SW480 (cell line): Measurements from ENCODE around the gene LSR.

Experiments used
- DNase-seq: peaks from one replicate; pipeline ENCODE4 v3.0.0-alpha.2; 2016; ENCODE audit warnings: low spot score

The LSR gene

DNA sequence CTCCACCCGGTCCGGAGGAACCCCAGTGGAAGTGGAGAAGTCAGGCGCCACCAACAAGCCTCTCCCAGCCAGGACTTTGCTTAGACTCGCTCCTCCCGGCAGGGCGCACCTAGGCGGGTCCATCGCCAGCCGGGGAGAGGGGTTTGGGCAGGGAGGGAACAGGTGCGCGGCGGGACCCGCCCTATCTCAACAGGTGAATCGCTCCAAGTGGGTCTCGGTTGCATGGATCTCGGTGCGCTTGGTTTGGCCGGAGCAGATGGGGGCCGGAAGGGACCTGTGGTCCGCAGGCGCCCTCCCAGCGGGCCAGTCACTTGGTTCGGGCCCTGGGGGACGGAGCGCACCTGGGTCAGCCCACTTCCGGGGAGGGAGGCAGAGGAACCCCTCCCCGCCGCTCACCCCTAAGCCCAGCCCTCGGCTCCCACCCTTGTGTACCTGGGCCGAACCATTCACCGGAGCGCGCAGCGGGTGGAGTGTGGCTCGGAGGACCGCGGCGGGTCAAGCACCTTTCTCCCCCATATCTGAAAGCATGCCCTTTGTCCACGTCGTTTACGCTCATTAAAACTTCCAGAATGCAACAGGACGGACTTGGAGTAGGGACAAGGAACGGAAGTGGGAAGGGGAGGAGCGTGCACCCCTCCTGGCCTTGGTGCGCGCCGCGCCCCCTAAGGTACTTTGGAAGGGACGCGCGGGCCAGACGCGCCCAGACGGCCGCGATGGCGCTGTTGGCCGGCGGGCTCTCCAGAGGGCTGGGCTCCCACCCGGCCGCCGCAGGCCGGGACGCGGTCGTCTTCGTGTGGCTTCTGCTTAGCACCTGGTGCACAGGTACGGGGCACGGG lies at the start of gene LSR:
Gene LSR (plus strand): TSS at position 693 of the 836 bp plus-strand sequence. CDS start 21 bp downstream, at position 714.
- peak; percentile 98 for DNase-seq

DNA sequence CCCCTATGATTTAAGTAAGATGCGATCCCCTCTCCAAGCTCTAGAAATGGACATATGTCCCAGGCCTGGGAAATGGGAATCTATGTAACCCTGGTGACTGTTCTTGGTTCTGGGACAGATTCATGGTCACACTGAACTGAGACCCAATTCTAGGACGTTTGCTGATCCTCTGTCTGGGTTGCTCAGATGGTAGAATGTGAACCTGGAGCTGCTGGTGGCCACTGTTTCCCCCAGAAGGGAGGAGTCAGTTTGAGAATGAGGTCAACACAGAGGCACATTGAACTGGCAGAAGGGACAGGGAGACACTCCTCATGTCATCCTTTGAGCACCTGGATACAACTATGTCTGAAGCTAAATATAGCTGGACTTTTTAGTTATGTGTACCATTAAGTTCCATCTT lies 49.3 kb upstream of the LSR start:
- DNase-seq: no peak

GRCh38 chr19:35202722-35203688 lies 45.8 kb upstream of the LSR start:
- no peak for DNase-seq

DNA sequence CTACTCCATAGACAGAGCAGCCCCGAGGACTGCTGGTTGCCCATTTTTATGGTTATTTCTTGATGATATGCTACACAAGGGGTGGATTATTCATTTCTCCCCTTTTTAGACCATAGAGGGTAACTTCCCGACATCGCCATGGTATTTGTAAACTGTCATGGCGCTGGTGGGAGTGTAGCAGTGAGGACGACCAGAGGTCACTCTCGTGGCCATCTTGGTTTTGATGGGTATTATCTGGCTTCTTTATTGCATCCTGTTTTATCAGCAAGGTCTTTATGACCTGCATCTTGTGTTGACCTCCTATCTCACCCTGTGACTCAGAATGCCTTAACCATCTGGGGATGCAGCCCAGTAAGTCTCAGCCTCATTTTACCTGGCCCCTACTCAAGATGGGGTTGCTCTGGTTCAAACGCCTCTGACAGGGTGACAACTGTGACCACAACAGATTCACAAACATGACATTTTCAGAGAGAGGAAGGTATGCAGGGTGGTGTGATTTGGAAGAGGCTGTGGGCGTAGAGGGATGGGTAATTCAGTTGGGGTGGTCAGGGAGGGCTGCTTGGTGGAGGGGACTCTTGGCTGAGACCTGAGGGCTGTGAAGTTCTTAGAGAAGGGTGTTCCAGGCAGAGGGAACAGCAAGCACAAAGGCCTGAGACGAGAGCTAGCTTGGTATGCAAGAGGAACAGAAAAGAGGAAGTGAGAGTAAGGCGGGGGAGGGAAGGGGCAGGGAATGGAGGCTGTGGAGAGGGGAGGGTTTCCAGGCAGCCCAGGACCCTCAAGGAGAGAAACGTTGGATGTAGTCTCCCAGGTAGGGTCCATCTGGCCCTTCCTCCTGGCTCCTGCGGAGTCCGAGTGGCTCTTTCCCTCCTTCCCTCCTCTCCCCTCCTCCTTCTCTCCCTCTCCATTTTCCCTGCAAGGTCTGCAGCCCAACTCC lies 43.7 kb upstream of the LSR start:
- DNase-seq: no peak

DNA sequence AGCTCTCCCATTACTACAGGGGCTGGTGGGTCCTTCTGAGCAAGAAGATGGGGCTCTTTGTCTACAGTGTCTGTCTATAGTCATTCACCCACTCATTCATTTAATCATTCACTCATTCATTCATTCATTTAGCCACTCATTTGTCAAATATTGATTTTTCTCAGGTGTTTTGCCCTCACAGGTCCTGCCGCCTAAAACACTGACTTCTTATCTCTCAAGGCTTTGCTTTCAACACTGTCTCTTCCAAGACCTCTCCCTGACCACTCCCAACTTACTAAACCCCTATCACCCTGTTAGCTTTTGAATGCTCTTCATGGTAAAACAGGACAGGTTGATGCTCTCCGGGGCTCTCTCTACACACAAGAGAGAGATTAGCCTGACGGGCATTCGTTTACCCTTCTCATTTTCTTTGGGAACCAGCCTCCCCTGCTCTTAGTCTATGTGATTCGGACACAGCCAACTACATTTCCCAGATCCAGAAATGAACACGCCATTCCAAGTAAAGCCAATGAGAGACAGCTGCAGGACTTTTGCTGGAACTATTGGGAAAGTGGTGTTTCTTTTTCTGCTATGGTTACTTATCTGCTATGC lies 43.0 kb upstream of the LSR start:
- no peak for DNase-seq

DNA sequence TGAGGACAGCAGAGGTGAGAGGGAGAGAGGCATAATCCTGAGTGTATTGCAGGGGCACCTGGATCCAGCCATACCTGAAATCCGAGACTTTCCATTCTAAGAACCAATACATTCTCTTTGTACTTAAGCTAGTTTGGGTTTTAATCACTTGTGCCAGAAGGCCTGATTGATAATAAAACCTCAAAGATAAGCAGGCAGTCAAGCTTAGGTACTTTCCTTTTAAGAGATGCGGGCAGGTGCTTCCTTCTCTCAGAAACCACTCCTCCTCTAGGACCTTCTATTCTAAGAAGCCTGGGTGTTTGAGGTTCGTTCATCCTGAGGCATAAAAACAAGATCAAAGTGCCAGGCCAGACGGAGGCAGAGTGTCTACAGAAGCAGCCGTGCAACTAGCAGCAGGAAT lies 42.4 kb upstream of the LSR start:
- no peak for DNase-seq

DNA sequence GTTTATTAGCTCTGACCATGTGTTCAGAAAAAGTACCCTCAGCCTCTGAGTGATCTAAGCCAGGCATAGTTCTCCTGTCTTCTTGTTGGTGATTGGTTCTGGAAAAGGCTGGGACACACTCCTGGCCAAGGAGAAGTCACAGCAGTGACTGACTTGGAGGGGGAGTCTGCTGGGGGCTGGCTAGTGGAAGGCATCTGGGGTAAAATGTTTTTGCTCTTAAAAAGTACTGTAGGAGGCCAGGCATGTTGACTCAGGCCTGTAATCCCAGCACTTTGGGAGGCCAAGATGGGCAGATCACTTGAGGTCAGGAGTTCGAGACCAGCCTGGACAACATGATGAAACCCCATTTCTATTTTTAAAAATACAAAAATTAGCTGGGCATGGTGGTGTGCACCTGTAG lies 41.9 kb upstream of the LSR start:
- DNase-seq: no peak

- no peak for DNase-seq
Measured at GRCh38 chr19:35207391-35207871, 41.4 kb upstream of the LSR start.

DNA sequence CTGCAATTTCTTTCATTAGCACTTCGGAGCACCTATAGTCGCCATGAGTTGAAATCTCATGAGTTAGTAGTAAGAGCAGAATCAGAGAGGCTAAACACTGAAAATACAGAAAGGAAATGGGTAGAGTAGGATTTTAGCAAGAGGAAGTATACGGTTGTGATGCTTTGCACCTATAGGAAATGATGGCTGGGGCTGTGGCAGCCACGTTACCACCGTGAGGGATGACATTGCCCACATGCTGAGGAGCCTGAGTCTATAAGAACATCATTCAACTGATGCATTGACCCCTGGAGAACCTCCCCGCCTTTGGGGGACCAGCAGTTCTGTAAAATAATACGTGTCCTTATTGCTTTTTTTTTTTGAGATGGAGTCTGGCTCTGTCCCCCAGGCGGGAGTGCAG lies 40.7 kb upstream of the LSR start:
- DNase-seq: no peak

DNA sequence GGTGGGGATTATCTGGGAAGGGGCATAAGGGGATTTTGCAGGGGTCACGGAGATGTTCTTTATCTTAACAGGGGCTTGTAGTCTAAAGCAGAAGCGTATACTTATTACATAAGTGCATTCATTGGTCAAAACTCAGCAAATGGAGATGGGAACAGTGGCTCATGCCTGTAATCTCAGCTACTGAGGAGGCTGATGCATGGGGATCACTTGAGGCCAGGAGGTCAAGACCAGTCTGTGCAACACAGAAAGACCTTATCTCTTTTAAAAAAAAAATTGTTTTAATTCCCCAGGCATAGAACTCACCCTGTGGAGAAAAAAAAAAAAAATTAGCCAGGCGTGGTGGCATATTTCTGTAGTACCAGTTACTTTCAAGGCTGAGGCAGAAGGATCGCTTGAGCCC lies 39.2 kb upstream of the LSR start:
- DNase-seq: no peak

GRCh38 chr19:35211545-35212230 lies 37.1 kb upstream of the LSR start:
- no peak for DNase-seq

DNA sequence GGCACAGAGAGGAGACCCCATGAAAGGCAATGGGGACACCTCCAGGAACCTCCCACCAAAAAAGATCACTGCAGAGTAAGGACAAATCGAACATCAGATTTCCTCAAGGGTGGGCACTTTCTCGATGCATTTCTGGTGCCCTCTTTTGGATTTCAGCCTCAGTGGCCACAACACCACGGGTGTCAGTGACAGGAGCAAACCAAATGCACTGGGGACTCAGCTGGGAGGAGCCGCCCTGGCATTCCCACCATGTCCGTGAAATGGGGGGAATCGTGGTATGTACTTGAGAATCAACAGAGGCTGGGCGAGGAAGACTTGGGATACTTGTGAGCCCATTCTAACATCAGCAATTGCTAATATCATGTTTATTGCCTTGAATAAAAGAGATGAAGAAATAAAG lies 36.6 kb upstream of the LSR start:
- no peak for DNase-seq

DNA sequence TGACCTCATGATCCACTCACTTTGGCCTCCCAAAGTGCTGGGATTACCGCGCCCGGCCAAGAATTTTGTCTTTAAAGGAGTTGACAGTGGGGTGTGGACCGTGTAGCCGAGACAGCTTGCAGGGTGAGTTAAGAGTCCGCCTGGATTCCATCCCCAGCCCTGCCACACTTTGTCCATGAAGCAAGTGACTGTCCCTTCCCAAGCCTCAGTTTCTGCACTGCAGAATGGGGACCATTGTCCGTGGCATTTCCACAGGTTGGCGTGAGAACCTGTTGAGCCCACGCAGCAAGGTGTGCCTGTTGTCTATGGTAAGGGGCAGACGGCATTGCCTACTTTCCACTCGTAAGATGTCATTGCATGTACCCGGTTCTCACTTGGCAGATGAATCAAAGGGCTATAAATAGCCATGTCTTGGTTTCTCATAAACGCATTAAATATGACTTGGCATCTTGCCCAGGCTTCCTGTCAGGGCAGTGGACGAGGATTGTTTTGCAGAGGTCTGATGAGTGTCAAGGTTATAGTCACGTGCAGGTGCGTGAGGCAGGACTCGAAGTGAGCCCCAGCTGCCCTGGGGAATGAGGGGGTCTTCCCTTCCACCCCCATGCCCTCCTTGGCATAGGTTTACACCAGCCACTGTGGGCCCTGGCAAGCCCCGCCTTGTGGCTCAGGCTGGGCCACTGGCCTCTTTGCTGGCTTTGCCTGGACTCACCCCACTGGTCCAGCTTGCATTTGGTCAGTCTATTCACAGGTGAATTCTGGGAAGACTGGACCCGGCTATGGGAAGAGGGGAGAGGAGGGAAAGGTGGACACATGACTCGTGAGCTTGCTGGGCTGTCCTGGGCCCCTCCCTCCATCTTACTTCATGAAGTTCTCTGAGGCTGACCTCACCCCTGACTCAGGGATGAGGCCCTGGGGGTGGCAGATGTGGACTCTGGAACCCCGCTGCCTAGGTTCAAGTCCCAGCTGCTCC lies 34.9 kb upstream of the LSR start:
- DNase-seq: peak; percentile 93

DNA sequence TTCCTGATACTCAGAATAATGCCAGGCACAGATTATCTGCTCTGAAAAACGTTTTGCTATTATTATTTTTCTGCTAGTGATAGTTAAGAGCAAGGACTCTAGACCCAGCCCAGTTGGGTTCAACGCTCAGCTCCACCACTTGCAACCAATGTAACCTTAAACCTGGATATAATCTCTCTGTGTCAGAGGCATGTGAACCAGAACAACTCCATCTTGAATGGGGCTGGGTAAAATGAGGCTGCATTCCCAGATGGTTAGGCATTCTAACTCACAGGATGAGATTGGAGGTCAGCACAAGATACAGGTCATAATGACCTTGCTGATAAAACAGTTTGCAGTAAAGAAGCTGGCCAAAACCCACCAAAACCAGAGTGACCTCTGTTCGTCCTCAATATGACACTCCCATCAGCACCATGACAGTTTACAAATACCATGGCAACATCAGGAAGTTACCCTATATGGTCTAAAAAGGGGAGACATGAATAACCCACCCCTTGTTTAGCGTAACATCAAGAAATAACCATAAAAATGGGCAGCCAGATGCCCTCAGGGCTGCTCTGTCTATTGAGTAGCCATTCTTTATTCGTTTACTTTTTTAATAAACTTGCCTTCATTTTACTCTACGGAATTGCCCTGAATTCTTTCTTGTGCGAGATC lies 33.9 kb upstream of the LSR start:
- no peak for DNase-seq

DNA sequence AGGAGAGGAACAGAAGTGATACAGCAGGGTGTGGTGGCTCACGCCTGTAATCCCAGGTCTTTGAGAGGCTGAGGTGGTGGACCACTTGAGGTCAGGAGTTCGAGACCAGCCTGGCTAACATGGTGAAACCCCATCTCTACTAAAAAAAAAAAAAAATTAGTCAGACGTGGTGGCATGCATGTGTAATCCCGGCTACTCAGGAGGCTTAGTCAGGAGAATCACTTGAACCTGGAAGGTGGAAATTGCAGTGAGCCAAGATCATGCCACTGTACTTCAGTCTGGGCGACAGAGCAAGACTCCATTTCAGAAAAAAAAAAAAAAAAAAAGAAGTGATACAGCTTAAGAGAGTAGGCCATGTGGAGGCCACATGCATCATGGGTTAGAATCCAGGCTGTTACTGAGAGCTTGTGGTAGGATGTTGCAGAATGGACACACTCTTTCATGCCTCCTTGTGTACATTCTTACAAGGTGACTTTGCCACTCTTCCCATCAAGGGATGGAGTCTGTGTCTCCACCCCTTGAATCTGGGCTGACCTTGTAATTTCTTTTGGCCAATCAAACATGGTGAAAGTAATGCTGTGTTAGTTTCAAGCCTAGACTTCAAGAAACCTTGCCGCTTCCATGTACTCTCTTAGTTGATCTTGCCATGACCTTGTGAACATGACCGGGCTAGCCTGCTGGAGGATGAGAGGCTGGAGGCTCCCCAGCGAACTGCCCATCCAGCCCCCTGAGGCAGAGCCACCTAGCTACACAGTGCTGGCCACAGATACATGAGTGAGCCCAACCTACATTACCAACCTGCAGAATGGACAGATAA lies 32.6 kb upstream of the LSR start:
- DNase-seq: no peak

GRCh38 chr19:35216833-35217648 lies 31.8 kb upstream of the LSR start:
- DNase-seq: no peak

GRCh38 chr19:35217649-35217990 lies 31.2 kb upstream of the LSR start:
- no peak for DNase-seq
